ENCODE results near the gene AHSG. TPM values are rescaled to one million over a fixed set of nuclear protein-coding genes. Genes with fewer than 3 reads are reported as not detected.

AHSG gene
- total RNA-seq, 2 donors from 2014 or later: not detected

GRCh38 chr3:186569779-186570095 lies 43.1 kb upstream of the AHSG start:
- Histone ChIP-seq H3K4me3 (peak overlapping the region; percentile 59 to 76), H3K27ac (peak overlapping the region; percentile 64 to 80), H3K9me3 (no peaks in the 10 kb centered on the region), H3K36me3 (no peaks in the 10 kb centered on the region), H3K4me1 (replicated peaks) (peaks cover 3% of the 10 kb centered on the region), H3K27me3 (replicated peaks; ENCODE audit: insufficient read depth) (no peaks in the 10 kb centered on the region)
- DNase-seq (ENCODE audit: low spot score): no peak
- intact Hi-C loops (cut with DNase I): loop anchor here (10.0 kb wide), 1 partner anchor 215 kb away; the partner anchor contains the start of gene EIF4A2
- WGBS: 6% methylated on average over 7 of the region's 7 CpGs
- TF ChIP-seq POLR2AphosphoS5 (IDR thresholded peaks at IDR 0.05) (no peak), CTCF (IDR thresholded peaks at IDR 0.05) (no peak), POLR2A (IDR thresholded peaks at IDR 0.05) (no peak)

GRCh38 chr3:186570096-186570940 lies 42.5 kb upstream of the AHSG start, which contains the start of gene DNAJB11:
Gene DNAJB11 (plus strand): TSS chr3:186570720. CDS start chr3:186570898, 178 bp downstream.
- Histone ChIP-seq H3K36me3 (no peaks in the 10 kb centered on the region), H3K27ac (peak within 1 kb of the TSS; percentile 79 to 80), H3K4me3 (peak within 1 kb of the TSS; percentile 59 to 76), H3K9me3 (no peaks in the 10 kb centered on the region), H3K4me1 (replicated peaks) (peaks cover 3% of the 10 kb centered on the region), H3K27me3 (replicated peaks; ENCODE audit: insufficient read depth) (no peaks in the 10 kb centered on the region)
- under 1% methylated on average over 59 of the region's 59 CpGs for WGBS
- intact Hi-C loops (cut with DNase I): loop anchor here (10.0 kb wide), 1 partner anchor 214 kb away; the partner anchor contains the start of gene EIF4A2
- TF ChIP-seq POLR2AphosphoS5 (IDR thresholded peaks at IDR 0.05): peak; percentile 99
- peak in 1 of 4 experiments; percentile 20 for TF ChIP-seq CTCF (IDR thresholded peaks at IDR 0.05)
- TF ChIP-seq POLR2A (IDR thresholded peaks at IDR 0.05): peak; percentile 64
- peak; percentile 100 for DNase-seq (ENCODE audit: low spot score)

- H3K27me3 ChIP-seq (replicated peaks; ENCODE audit: insufficient read depth): no peaks in the 10 kb centered on the region
Measured at GRCh38 chr3:186570941-186571643, 41.8 kb upstream of the AHSG start.

GRCh38 chr3:186571644-186572013 lies 41.2 kb upstream of the AHSG start:
- Histone ChIP-seq H3K9me3 (no peaks in the 10 kb centered on the region), H3K27me3 (replicated peaks; ENCODE audit: insufficient read depth) (no peaks in the 10 kb centered on the region), H3K27ac (no peak overlapping the region), H3K4me3 (peak overlapping the region; percentile 59 to 76), H3K36me3 (peaks cover 0 to 8% of the 10 kb centered on the region in 2 donors), H3K4me1 (replicated peaks) (peaks cover 3% of the 10 kb centered on the region)
- no peak for DNase-seq (ENCODE audit: low spot score)
- TF ChIP-seq POLR2AphosphoS5 (IDR thresholded peaks at IDR 0.05) (no peak), CTCF (IDR thresholded peaks at IDR 0.05) (no peak), POLR2A (IDR thresholded peaks at IDR 0.05) (no peak)
- intact Hi-C loops (cut with DNase I): loop anchor here (10.0 kb wide), 1 partner anchor 213 kb away; the partner anchor contains the start of gene EIF4A2
- 75% methylated on average over 2 of the region's 2 CpGs for WGBS

More at GRCh38 chr3:186570941-186571643, 41.8 kb upstream of the AHSG start:
- WGBS: 6% methylated on average over 21 of the region's 21 CpGs
- peak overlapping the region; percentile 79 to 80 for H3K27ac ChIP-seq
- no peak for DNase-seq (ENCODE audit: low spot score)
- peaks cover 0 to 4% of the 10 kb centered on the region in 2 donors for H3K36me3 ChIP-seq
- intact Hi-C loops (cut with DNase I): loop anchor here (10.0 kb wide), 1 partner anchor 214 kb away; the partner anchor contains the start of gene EIF4A2
- no peak for TF ChIP-seq POLR2AphosphoS5 (IDR thresholded peaks at IDR 0.05)
- TF ChIP-seq CTCF (IDR thresholded peaks at IDR 0.05): no peak
- no peak for TF ChIP-seq POLR2A (IDR thresholded peaks at IDR 0.05)
- peaks cover 3% of the 10 kb centered on the region for H3K4me1 ChIP-seq (replicated peaks)
- peak overlapping the region; percentile 59 to 76 for H3K4me3 ChIP-seq
- H3K9me3 ChIP-seq: no peaks in the 10 kb centered on the region

All from prostate gland (tissue), 2 donors.